Trophoblast cell (in vitro differentiated cells and primary cell): ENCODE measurements around the gene FRMD4A.
"Not testable (repeated sequence)": the region's sequence is repeated elsewhere in the genome, so short reads cannot be mapped to it uniquely, and the experiment has no call there.

ENCODE experiments used
- DNase-seq, 2 donors: peaks; one replicate each; pipeline ENCODE4 v3.0.0-alpha.2; 2016
- H2AFZ ChIP-seq: 2 replicates; pipeline ENCODE4 v1.6.1; 2013; ENCODE audit warnings: low read length, moderate library complexity, mild to moderate bottlenecking; ENCODE audit not compliant: insufficient read depth, poor library complexity
- H2AK5ac ChIP-seq: 2 replicates; pipeline ENCODE4 v1.6.1; 2013; ENCODE audit warnings: mild to moderate bottlenecking, low read length
- H2BK120ac ChIP-seq: 2 replicates; pipeline ENCODE4 v1.6.1; 2013; ENCODE audit warnings: low read length, mild to moderate bottlenecking, moderate library complexity; ENCODE audit not compliant: insufficient read depth, poor library complexity
- H2BK12ac ChIP-seq: 2 replicates; pipeline ENCODE4 v1.6.1; 2013; ENCODE audit warnings: mild to moderate bottlenecking, low read length, moderate library complexity
- H2BK5ac ChIP-seq: 2 replicates; pipeline ENCODE4 v1.6.1; 2013; ENCODE audit warnings: low read length, low read depth, moderate library complexity, mild to moderate bottlenecking; ENCODE audit not compliant: poor library complexity
- H3K14ac ChIP-seq: 2 replicates; pipeline ENCODE4 v1.6.1; 2013; ENCODE audit warnings: mild to moderate bottlenecking, low read length
- H3K18ac ChIP-seq: 2 replicates; pipeline ENCODE4 v1.6.1; 2013; ENCODE audit warnings: mild to moderate bottlenecking, low read length
- H3K23ac ChIP-seq: 2 replicates; pipeline ENCODE4 v1.6.1; 2013; ENCODE audit warnings: low read length
- H3K27ac ChIP-seq: 2 replicates; pipeline ENCODE4 v1.5.1; 2013; ENCODE audit warnings: low read depth, mild to moderate bottlenecking, inconsistent platforms, low read length, moderate library complexity
- H3K27me3 ChIP-seq: 2 replicates; pipeline ENCODE4 v1.6.1; 2013; ENCODE audit warnings: inconsistent platforms, mild to moderate bottlenecking, low read length, moderate library complexity; ENCODE audit not compliant: insufficient read depth
- H3K36me3 ChIP-seq, 2 experiments: 1 replicate in 1 of 2; 2 replicates in 1 of 2; pipeline ENCODE4 v1.6.1; 2013; ENCODE audit warnings: low read length in 2 of 2, mild to moderate bottlenecking in 2 of 2, moderate library complexity in 1 of 2; ENCODE audit not compliant: insufficient read depth in 2 of 2, control insufficient read depth in 1 of 2
- H3K4ac ChIP-seq: 2 replicates; pipeline ENCODE4 v1.6.1; 2013; ENCODE audit warnings: low read depth, mild to moderate bottlenecking, low read length, moderate library complexity
- H3K4me1 ChIP-seq, 2 experiments: 1 replicate in 1 of 2; 2 replicates in 1 of 2; pipeline ENCODE4 v1.6.1; 2013; ENCODE audit warnings: low read length in 2 of 2, mild to moderate bottlenecking in 2 of 2, moderate library complexity in 1 of 2; ENCODE audit not compliant: insufficient read depth in 2 of 2, control insufficient read depth in 1 of 2
- H3K4me2 ChIP-seq: 2 replicates; pipeline ENCODE4 v1.6.1; 2013; ENCODE audit warnings: inconsistent platforms, mild to moderate bottlenecking, low read length, moderate library complexity
- H3K4me3 ChIP-seq: 2 replicates; pipeline ENCODE4 v1.5.1; 2013; ENCODE audit warnings: mild to moderate bottlenecking, low read depth, low read length, inconsistent platforms
- H3K79me1 ChIP-seq: one replicate; pipeline ENCODE4 v1.6.1; 2013; ENCODE audit warnings: low read length
- H3K79me2 ChIP-seq: 2 replicates; pipeline ENCODE4 v1.6.1; 2013; ENCODE audit warnings: low read length, mild to moderate bottlenecking; ENCODE audit not compliant: control insufficient read depth, insufficient read depth, poor library complexity
- H3K9ac ChIP-seq: 2 replicates; pipeline ENCODE4 v1.6.1; 2013; ENCODE audit warnings: mild to moderate bottlenecking, low read length
- H3K9me3 ChIP-seq: 2 replicates; pipeline ENCODE4 v1.6.1; 2013; ENCODE audit warnings: low read depth, mild to moderate bottlenecking, control low read depth, inconsistent platforms, low read length; ENCODE audit not compliant: insufficient read depth
- H4K12ac ChIP-seq: 2 replicates; pipeline ENCODE4 v1.6.1; 2013; ENCODE audit warnings: low read depth, mild to moderate bottlenecking, low read length, moderate library complexity
- H4K8ac ChIP-seq: 2 replicates; pipeline ENCODE4 v1.6.1; 2013; ENCODE audit warnings: low read depth, mild to moderate bottlenecking, low read length, moderate library complexity
- H4K91ac ChIP-seq: one replicate; pipeline ENCODE4 v1.6.1; 2013; ENCODE audit warnings: low read depth, mild to moderate bottlenecking, low read length, moderate library complexity
- WGBS: extraction: QIAGEN DNeasy Blood & Tissue Kit; methylation state at CpG from one replicate; pipeline ENCODE4 v1.1.7; 2013; ENCODE audit warnings: missing lambda C conversion rate; ENCODE audit not compliant: insufficient read length, insufficient coverage; ENCODE audit errors: extremely low coverage; 5-methylcytosine and 5-hydroxymethylcytosine counted together

FRMD4A gene

DNA sequence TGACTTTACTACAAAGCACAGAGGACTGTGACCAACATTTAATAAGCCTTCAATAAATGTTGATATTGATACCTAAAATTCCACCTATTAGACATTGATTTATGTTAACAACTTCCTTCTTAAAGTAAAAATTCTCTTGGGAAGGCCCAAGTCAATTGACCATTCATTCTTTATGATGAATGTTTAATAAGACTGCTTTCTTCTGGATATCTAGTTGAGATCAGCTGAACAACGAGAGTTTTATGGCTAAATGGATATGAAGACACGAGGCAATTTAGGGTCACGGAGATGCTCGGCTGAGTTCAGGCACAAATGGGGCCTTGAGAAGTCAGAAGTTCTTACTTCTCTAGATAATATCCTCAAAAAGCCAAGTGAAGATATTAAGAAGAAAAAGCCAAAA lies 258.8 kb downstream of the FRMD4A start:
- H3K36me3 ChIP-seq = no peaks in the 10 kb centered on the region
- no peak overlapping the region for H3K4ac ChIP-seq
- H3K9ac ChIP-seq = no peak overlapping the region
- no peak overlapping the region for H3K27ac ChIP-seq
- H3K4me3 ChIP-seq = no peak overlapping the region
- no peaks in the 10 kb centered on the region for H3K79me1 ChIP-seq
- H2AK5ac ChIP-seq = no peak overlapping the region
- no peak overlapping the region for H3K4me2 ChIP-seq
- H2AFZ ChIP-seq = no peak overlapping the region
- no peaks in the 10 kb centered on the region for H3K79me2 ChIP-seq
- H2BK120ac ChIP-seq = no peak overlapping the region
- H3K18ac ChIP-seq = no peak overlapping the region
- no peak overlapping the region for H2BK5ac ChIP-seq
- no peak overlapping the region for H2BK12ac ChIP-seq
- no peak for DNase-seq
- H3K4me1 ChIP-seq = no peaks in the 10 kb centered on the region
- H3K9me3 ChIP-seq = no peaks in the 10 kb centered on the region
- H3K27me3 ChIP-seq = no peaks in the 10 kb centered on the region
- no peak overlapping the region for H3K14ac ChIP-seq
- WGBS = no CpG with 5 or more reads among the region's 4 CpGs
- no peak overlapping the region for H4K12ac ChIP-seq
- H4K91ac ChIP-seq = no peak overlapping the region
- no peak overlapping the region for H4K8ac ChIP-seq
- H3K23ac ChIP-seq = no peak overlapping the region

DNA sequence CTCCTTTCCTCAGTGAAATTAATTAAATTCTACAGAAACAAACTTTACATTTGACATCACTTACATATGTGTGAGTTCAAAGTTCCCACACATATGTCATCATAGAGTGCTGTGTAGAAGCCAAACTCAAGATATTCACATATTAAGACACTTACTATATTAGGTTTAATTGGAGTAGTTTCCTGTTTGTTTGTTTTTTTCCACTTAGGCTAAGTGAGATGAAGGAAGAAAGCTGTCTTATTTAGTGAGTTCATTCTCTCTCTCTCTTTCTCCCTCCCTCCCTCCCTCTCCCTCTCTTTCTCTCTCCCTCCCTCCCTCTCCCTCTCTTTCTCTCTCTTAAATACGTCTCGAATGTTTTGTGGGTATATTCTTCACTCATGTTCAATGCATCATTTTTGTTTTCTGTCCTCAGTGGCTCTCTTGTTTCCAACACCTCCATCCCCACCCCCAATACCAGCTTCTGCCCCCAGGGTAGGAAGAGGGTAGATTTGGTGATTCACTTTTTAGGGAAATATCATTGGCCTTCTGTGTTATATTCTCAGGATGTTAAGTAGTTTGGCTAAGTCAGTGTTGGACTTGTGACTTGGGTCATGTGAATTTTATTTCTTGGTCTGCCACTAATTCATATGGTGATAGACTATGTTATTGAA lies 262.0 kb downstream of the FRMD4A start:
- WGBS = 89% methylated on average over 1 of the region's 2 CpGs
- no peak overlapping the region for H3K4me3 ChIP-seq
- H2AFZ ChIP-seq = no peak overlapping the region
- no peaks in the 10 kb centered on the region for H3K9me3 ChIP-seq
- no peak overlapping the region for H3K27ac ChIP-seq
- no peak overlapping the region for H2BK12ac ChIP-seq
- no peaks in the 10 kb centered on the region for H3K79me1 ChIP-seq
- H3K4ac ChIP-seq = no peak overlapping the region
- no peaks in the 10 kb centered on the region for H3K79me2 ChIP-seq
- no peak overlapping the region for H2BK120ac ChIP-seq
- no peaks in the 10 kb centered on the region for H3K27me3 ChIP-seq
- no peak overlapping the region for H4K91ac ChIP-seq
- no peak overlapping the region for H3K9ac ChIP-seq
- no peak overlapping the region for H3K18ac ChIP-seq
- H4K12ac ChIP-seq = no peak overlapping the region
- H3K4me2 ChIP-seq = no peak overlapping the region
- no peak overlapping the region for H3K23ac ChIP-seq
- no peaks in the 10 kb centered on the region for H3K36me3 ChIP-seq
- no peak overlapping the region for H3K14ac ChIP-seq
- no peak overlapping the region for H4K8ac ChIP-seq
- no peak for DNase-seq
- H2AK5ac ChIP-seq = no peak overlapping the region
- no peak overlapping the region for H2BK5ac ChIP-seq
- no peaks in the 10 kb centered on the region for H3K4me1 ChIP-seq

DNA sequence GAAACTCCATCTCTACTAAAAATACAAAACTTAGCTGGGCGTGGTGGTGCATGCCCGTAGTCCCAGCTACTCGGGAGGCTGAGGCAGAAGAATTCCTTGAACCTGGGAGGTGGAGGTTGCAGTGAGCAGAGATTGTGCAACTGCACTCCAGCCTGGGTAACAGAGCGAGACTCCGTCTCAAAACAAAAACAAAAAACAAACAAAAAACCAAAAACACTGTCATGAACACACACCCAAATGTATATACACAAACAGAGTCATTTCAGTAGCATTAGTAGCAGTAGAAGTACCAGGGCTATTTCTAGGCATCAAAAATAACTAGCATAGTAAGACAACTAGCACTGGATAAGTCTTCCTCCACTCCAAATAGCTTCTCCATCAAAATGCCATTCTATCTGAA lies 263.1 kb downstream of the FRMD4A start:
- not testable (repeated sequence) for H3K4me3 ChIP-seq, H2AFZ ChIP-seq, H3K27me3 ChIP-seq, H2BK5ac ChIP-seq, H3K14ac ChIP-seq, H2AK5ac ChIP-seq, H3K4me2 ChIP-seq, H4K91ac ChIP-seq, H3K36me3 ChIP-seq, H3K18ac ChIP-seq, H3K79me2 ChIP-seq, H2BK12ac ChIP-seq, H2BK120ac ChIP-seq, H4K12ac ChIP-seq, H3K4ac ChIP-seq, H3K4me1 ChIP-seq, H3K9me3 ChIP-seq, H3K23ac ChIP-seq, H4K8ac ChIP-seq, H3K79me1 ChIP-seq, DNase-seq, H3K9ac ChIP-seq, H3K27ac ChIP-seq
- WGBS = no CpG with 5 or more reads among the region's 5 CpGs

DNA sequence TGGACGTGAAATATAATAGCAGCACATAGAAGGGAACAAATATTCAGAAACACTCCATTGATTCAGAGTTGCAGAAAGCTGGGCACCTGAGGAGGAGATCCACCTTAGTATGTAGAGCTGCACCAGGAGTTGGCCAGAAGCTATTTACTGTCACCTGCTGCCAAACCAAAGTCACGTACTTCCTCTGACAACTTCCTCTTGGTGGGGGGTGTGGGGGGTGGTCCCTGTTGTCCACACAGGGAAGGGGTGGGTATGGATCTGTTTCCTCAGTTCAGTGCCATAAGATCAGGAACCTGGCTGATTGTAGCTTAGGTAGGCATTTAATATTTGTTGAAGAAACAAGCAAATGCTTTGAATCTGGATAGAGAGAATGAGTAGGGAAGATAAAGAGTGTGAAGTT lies 264.6 kb downstream of the FRMD4A start:
- no peak overlapping the region for H3K14ac ChIP-seq
- no peak overlapping the region for H3K4ac ChIP-seq
- no peaks in the 10 kb centered on the region for H3K79me1 ChIP-seq
- H4K91ac ChIP-seq = no peak overlapping the region
- no peak overlapping the region for H2BK5ac ChIP-seq
- H3K79me2 ChIP-seq = no peaks in the 10 kb centered on the region
- WGBS = no CpG with 5 or more reads among the region's 2 CpGs
- no peak overlapping the region for H2AFZ ChIP-seq
- no peak overlapping the region for H4K12ac ChIP-seq
- no peaks in the 10 kb centered on the region for H3K4me1 ChIP-seq
- no peak overlapping the region for H3K4me3 ChIP-seq
- no peak overlapping the region for H3K23ac ChIP-seq
- no peak overlapping the region for H2BK120ac ChIP-seq
- H3K9ac ChIP-seq = no peak overlapping the region
- no peak overlapping the region for H3K27ac ChIP-seq
- H4K8ac ChIP-seq = no peak overlapping the region
- no peak for DNase-seq
- H3K27me3 ChIP-seq = no peaks in the 10 kb centered on the region
- H3K9me3 ChIP-seq = no peaks in the 10 kb centered on the region
- H3K4me2 ChIP-seq = no peak overlapping the region
- H2BK12ac ChIP-seq = no peak overlapping the region
- no peak overlapping the region for H3K18ac ChIP-seq
- no peaks in the 10 kb centered on the region for H3K36me3 ChIP-seq
- no peak overlapping the region for H2AK5ac ChIP-seq
